IgD-negative memory B cell (primary cell): ENCODE data around the gene GALNT18. TPM values are rescaled to one million over a fixed set of nuclear protein-coding genes. Genes with fewer than 3 reads are reported as not detected.

Experiments
- H3K27ac Mint-ChIP-seq, 3 donors: one replicate each; pipeline ENCODE4 v1.8.0; 2020 to 2022; ENCODE audit warnings: mild to moderate bottlenecking in 3 of 3, mixed read lengths in 3 of 3, moderate library complexity in 1 of 3
- H3K27me3 Mint-ChIP-seq: one replicate; pipeline ENCODE4 v1.8.0; 2021; ENCODE audit warnings: mixed read lengths
- H3K36me3 Mint-ChIP-seq: one replicate; pipeline ENCODE4 v1.8.0; 2020; ENCODE audit warnings: mild to moderate bottlenecking, mixed read lengths
- H3K4me1 Mint-ChIP-seq, 3 donors: one replicate each; pipeline ENCODE4 v1.8.0; 2020 to 2022; ENCODE audit warnings: mixed read lengths in 3 of 3, mild to moderate bottlenecking in 1 of 3
- H3K4me3 Mint-ChIP-seq, 4 donors: one replicate each; pipeline ENCODE4 v1.8.0; 2020 to 2022; ENCODE audit warnings: mild to moderate bottlenecking in 4 of 4, mixed read lengths in 4 of 4, moderate library complexity in 3 of 4
- H3K9me3 Mint-ChIP-seq, 3 donors: one replicate each; pipeline ENCODE4 v1.8.0; 2020 to 2021; ENCODE audit warnings: mixed read lengths in 3 of 3, mild to moderate bottlenecking in 1 of 3
- polyA plus RNA-seq: library from polyadenylated mRNA; unstranded; fragments of 300-500 nt; fragmentation: Illumina TruSeq; gene quantifications from one replicate; pipeline ENCODE4 v1.2.3, GENCODE V29; 2021

Gene GALNT18
- polyA plus RNA-seq, 1 donor from 2014 or later, result not detected

GRCh38 chr11:11261629-11262028 is 360.2 kb downstream of the GALNT18 start:
- peaks cover 2% of the 10 kb centered on the region for H3K36me3 Mint-ChIP-seq
- H3K27me3 Mint-ChIP-seq, result no peaks in the 10 kb centered on the region
- peak overlapping the region; percentile 9 to 94 (median 80) for H3K4me3 Mint-ChIP-seq
- H3K4me1 Mint-ChIP-seq, result peaks cover 15 to 43% (median 39%) of the 10 kb centered on the region in 3 donors
- no peaks in the 10 kb centered on the region for H3K9me3 Mint-ChIP-seq
- peak overlapping the region in 2 of 3 donors; percentile 70 to 81 for H3K27ac Mint-ChIP-seq

DNA sequence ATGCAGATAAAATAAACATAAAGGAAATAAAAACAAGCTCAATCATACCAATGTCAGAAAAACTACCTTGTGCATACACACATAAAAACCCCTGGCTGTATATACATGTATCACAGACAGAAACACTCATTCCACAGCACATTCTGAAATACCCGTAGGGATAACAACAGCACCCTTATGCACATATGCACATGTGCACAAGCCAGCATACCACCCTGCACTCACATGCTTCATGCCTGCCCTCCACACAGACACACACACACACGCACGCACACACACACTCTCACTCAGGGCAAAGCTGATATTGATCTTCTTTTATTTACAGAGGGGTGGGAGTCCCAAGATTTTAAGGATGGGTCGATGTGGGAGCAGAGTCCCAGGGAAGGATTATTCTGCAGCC is 360.9 kb downstream of the GALNT18 start:
- Mint-ChIP-seq H3K9me3 (no peaks in the 10 kb centered on the region), H3K27me3 (no peaks in the 10 kb centered on the region), H3K27ac (peak overlapping the region in 2 of 3 donors; percentile 13 to 70), H3K36me3 (peaks cover 2% of the 10 kb centered on the region), H3K4me1 (peaks cover 15 to 41% (median 37%) of the 10 kb centered on the region in 3 donors), H3K4me3 (peak overlapping the region in 3 of 4 donors; percentile 71 to 94 (median 90))

DNA sequence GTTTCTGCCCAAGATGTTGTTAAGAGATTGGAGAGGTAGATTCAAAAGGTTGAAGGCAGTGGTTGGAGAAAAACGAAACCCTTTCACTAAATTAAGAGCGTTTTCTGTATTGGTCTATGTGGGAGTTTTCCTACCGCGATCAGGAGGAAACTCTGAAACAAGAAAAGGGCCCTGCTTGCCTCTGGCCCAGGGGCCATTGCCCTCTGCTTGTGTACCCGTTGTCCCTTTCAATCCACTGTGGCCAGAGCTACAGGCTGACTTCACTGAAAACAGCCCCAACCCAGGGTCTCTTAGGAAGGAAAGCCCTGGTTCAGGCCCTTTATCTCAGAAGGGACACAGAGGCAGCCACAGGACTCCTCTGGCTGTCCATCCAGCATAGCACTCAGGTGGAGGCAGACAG is 367.8 kb downstream of the GALNT18 start:
- Mint-ChIP-seq H3K27ac (peak overlapping the region in 1 of 3 donors; percentile 63), H3K4me3 (no peak overlapping the region), H3K9me3 (no peaks in the 10 kb centered on the region), H3K4me1 (peaks cover 0 to 28% (median 25%) of the 10 kb centered on the region in 3 donors), H3K27me3 (peaks cover 5% of the 10 kb centered on the region), H3K36me3 (no peaks in the 10 kb centered on the region)

GRCh38 chr11:11253497-11253896 is 368.3 kb downstream of the GALNT18 start:
- Mint-ChIP-seq H3K27ac (peak overlapping the region in 1 of 3 donors; percentile 1), H3K4me1 (peaks cover 0 to 28% (median 25%) of the 10 kb centered on the region in 3 donors), H3K9me3 (no peaks in the 10 kb centered on the region)

DNA sequence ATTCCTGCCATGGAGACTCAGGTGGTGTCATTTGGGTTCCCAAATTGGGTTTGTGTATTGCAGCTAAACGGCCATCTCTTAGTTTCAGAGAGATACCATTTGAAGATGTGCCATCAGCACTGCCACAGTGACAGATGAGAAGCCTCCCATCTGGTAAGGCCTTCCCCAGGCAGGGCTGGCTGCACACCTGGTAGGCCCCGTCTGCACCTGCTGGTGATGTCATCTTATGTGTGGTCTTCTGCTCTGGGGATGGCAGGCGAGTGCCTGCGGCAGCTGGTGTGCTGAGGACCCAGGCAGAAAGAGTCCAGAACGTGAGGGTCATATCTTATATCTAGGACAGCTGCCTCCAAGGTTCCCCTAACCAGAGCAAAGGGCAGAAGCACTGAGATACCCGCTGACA is 369.4 kb downstream of the GALNT18 start:
- no peaks in the 10 kb centered on the region for H3K9me3 Mint-ChIP-seq
- peak overlapping the region in 1 of 3 donors; percentile 65 for H3K27ac Mint-ChIP-seq
- no peak overlapping the region for H3K4me3 Mint-ChIP-seq
- peaks cover 5% of the 10 kb centered on the region for H3K27me3 Mint-ChIP-seq
- H3K4me1 Mint-ChIP-seq, result peaks cover 5 to 28% (median 22%) of the 10 kb centered on the region in 3 donors
- no peaks in the 10 kb centered on the region for H3K36me3 Mint-ChIP-seq

More at GRCh38 chr11:11253497-11253896, 368.3 kb downstream of the GALNT18 start:
- H3K36me3 Mint-ChIP-seq, result no peaks in the 10 kb centered on the region
- H3K4me3 Mint-ChIP-seq, result no peak overlapping the region
- H3K27me3 Mint-ChIP-seq, result peaks cover 5% of the 10 kb centered on the region

DNA sequence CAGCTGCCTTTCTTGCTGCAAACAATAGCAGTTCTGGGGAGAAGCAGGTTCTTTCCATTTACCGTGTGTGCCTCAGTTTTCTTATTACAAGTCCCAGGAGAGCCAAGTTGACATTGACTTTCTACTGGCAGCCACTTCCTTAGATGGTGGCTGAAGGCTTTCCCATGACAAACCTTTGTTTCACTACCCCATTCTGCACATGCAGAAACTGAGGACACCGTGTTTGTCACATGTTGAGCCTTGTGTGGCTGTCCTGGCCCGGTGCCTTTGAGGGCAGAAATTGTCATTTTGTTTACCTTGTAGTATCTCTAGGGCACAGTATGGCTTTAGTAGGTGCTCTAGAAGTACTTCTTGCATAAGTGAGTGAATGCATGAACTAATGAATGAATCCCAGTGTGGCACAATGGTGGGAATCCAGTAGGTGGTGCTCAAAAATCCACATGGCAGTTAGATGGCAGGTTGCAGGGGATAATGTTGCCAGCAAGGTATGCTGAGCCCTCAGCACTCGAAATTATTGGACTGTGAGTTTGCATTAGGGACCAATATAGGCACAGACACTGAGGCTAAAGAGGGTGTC is 370.3 kb downstream of the GALNT18 start:
- H3K27me3 Mint-ChIP-seq, result peaks cover 5% of the 10 kb centered on the region
- H3K36me3 Mint-ChIP-seq, result no peaks in the 10 kb centered on the region
- no peak overlapping the region for H3K27ac Mint-ChIP-seq
- H3K9me3 Mint-ChIP-seq, result no peaks in the 10 kb centered on the region
- H3K4me3 Mint-ChIP-seq, result peak overlapping the region in 1 of 4 donors; percentile 47
- H3K4me1 Mint-ChIP-seq, result peaks cover 9 to 28% (median 24%) of the 10 kb centered on the region in 3 donors

- Mint-ChIP-seq H3K36me3 (no peaks in the 10 kb centered on the region), H3K27me3 (peaks cover 5% of the 10 kb centered on the region), H3K9me3 (no peaks in the 10 kb centered on the region), H3K27ac (no peak overlapping the region), H3K4me3 (no peak overlapping the region), H3K4me1 (peaks cover 9 to 27% (median 24%) of the 10 kb centered on the region in 3 donors)
Measured at GRCh38 chr11:11250470-11250869, 371.3 kb downstream of the GALNT18 start.

DNA sequence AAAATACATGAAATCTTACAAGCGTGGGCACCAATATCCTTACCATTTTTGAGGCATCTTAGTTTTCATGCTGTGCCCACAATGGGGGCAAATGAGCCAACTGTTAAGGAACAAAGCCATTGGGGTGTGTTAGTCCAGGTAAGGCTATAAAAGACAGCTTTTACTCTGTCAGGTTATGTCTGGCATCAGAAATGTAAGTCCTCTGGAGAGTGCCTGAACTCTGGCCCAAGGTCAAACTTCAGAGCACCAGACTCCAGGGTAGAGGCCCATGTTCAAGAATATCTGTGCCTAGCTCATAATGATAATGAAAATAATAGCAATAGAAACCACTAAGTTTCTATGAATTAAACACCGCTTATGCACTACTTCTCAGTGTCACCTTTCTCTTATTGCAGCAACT is 374.2 kb downstream of the GALNT18 start:
- Mint-ChIP-seq H3K27me3 (peaks cover 5% of the 10 kb centered on the region), H3K9me3 (no peaks in the 10 kb centered on the region), H3K27ac (peak overlapping the region in 1 of 3 donors; percentile 21), H3K4me3 (no peak overlapping the region), H3K36me3 (no peaks in the 10 kb centered on the region), H3K4me1 (peaks cover 28 to 38% (median 28%) of the 10 kb centered on the region in 3 donors)

DNA sequence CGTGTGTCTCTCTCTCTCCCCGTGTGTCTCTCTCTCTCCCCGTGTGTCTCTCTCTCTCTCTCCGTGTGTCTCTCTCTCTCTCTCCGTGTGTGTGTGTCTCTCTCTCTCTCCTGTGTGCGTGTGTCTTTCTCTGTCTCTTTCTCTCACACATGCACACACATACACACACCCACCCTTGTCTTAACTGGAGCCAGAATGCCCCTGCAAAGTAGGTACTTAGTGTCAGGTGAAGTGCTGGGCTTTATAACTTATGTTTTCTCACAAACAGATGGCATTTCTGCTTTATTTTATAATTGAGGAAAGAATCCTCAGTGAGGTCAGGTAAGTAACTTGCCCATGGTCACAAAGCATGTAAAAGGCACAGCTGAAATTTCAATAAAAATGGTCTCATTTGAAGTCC is 374.7 kb downstream of the GALNT18 start:
- H3K4me1 Mint-ChIP-seq, result peaks cover 29 to 38% (median 30%) of the 10 kb centered on the region in 3 donors
- H3K9me3 Mint-ChIP-seq, result no peaks in the 10 kb centered on the region
- H3K27me3 Mint-ChIP-seq, result peaks cover 3% of the 10 kb centered on the region
- peak overlapping the region in 1 of 3 donors; percentile 91 for H3K27ac Mint-ChIP-seq
- H3K4me3 Mint-ChIP-seq, result no peak overlapping the region
- H3K36me3 Mint-ChIP-seq, result no peaks in the 10 kb centered on the region

DNA sequence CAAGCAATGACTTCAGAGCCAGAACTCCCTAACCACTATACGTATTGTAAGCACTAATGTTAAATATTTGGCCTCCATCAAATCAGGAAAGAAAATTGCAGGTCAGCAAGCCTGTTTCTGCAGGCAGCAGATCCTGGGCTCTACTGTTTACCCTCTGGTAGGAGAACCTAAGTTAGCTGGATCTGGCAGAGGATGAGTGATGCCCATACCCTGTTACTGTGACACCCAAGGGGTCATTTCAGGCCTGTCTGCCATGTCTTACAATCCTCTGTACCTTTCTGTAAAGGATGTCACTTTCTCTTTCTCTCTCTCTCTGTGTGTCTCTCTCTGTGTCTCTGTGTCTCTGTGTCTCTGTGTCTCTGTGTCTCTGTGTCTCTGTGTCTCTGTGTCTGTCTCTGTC is 375.6 kb downstream of the GALNT18 start:
- Mint-ChIP-seq H3K36me3 (no peaks in the 10 kb centered on the region), H3K4me3 (no peak overlapping the region), H3K9me3 (no peaks in the 10 kb centered on the region), H3K27me3 (no peaks in the 10 kb centered on the region), H3K27ac (no peak overlapping the region), H3K4me1 (peaks cover 28 to 36% (median 32%) of the 10 kb centered on the region in 3 donors)

GRCh38 chr11:11245453-11245852 is 376.4 kb downstream of the GALNT18 start:
- no peaks in the 10 kb centered on the region for H3K36me3 Mint-ChIP-seq
- H3K4me3 Mint-ChIP-seq, result no peak overlapping the region
- H3K27ac Mint-ChIP-seq, result no peak overlapping the region
- H3K4me1 Mint-ChIP-seq, result peaks cover 24 to 32% (median 31%) of the 10 kb centered on the region in 3 donors
- no peaks in the 10 kb centered on the region for H3K9me3 Mint-ChIP-seq
- no peaks in the 10 kb centered on the region for H3K27me3 Mint-ChIP-seq

DNA sequence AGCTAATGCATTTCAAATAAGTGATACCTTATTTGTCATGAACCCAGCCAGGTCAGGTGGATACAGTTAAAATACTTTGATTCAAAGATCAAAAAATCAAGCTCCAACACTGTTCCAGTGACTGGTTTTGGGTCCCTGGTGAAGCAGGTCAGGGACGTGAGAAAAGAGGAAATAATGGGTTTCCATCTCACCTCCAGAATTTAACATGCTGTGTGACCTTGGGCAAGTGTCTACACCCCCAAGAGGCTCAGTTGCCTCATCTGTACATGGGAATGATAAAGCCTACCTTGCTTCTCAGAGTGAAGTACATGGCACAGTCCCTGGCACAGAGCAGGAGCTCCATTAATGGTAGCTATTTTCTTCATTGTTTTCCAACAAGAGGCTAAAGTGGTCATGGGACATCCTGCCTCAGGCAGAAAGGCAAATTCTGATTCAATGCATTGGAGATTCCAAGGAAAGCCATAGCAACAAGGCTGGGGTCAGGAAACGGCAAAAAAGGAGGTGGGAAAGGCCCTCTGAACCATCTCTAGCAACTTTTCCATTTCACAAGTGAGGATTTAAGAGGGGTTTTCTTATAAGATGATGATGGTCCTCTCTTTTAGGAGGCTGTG is 377.2 kb downstream of the GALNT18 start:
- H3K9me3 Mint-ChIP-seq, result no peaks in the 10 kb centered on the region
- peak overlapping the region; percentile 96 to 99 (median 99) for H3K27ac Mint-ChIP-seq
- no peaks in the 10 kb centered on the region for H3K36me3 Mint-ChIP-seq
- no peaks in the 10 kb centered on the region for H3K27me3 Mint-ChIP-seq
- H3K4me1 Mint-ChIP-seq, result peaks cover 24 to 32% (median 31%) of the 10 kb centered on the region in 3 donors
- H3K4me3 Mint-ChIP-seq, result peak overlapping the region in 2 of 4 donors; percentile 38 to 86

DNA sequence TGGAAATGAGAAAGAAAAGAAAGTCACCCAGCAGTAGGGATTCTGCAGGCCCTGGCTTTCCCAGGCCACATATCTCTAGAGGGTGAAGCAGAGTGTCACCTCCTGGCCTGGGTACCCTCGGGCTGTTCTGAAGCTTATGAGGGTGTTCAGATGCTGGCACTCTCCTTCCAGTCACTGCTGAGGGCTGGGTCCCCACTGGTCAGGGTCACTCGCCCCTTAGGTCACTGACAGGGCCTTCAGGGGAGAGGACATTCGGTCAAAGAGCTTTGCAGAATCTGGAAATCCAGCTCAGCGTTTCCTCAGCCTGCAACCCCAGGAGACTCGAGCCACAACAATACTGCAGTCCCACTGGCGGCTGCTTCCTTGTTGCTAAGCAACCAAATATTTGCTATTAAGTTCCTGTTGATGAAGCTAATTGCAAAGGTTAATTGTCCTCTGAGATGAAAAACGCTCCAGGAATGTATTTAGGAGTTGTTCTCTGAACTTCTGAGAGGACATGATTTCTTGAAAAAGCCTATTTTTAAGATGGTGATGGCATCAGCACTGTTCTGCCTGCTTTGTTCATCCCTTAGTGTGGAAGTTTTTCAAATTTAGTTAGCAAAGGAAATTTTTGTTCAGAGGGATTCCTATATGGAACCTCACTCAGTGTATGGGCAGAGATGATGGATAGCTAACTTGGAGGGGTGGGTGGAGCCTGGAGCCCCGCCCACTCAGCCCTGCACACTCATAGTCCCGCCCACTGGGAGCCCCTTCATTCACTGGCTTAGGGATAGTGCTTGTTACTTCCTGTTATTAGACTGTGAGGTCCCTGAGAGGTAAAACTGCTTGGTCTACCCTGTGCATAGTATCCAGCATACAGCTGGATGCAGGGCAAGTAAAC is 378.0 kb downstream of the GALNT18 start:
- peaks cover 24 to 32% (median 31%) of the 10 kb centered on the region in 3 donors for H3K4me1 Mint-ChIP-seq
- no peaks in the 10 kb centered on the region for H3K9me3 Mint-ChIP-seq
- no peaks in the 10 kb centered on the region for H3K36me3 Mint-ChIP-seq
- peak overlapping the region; percentile 96 to 99 (median 99) for H3K27ac Mint-ChIP-seq
- peak overlapping the region in 3 of 4 donors; percentile 68 to 86 (median 84) for H3K4me3 Mint-ChIP-seq
- no peaks in the 10 kb centered on the region for H3K27me3 Mint-ChIP-seq

- Mint-ChIP-seq H3K27me3 (no peaks in the 10 kb centered on the region), H3K9me3 (no peaks in the 10 kb centered on the region), H3K4me1 (peaks cover 24 to 32% (median 31%) of the 10 kb centered on the region in 3 donors), H3K4me3 (peak overlapping the region in 1 of 4 donors; percentile 86), H3K27ac (peak overlapping the region in 2 of 3 donors; percentile 76 to 99), H3K36me3 (no peaks in the 10 kb centered on the region)
Measured at GRCh38 chr11:11243209-11243589, 378.6 kb downstream of the GALNT18 start.

DNA sequence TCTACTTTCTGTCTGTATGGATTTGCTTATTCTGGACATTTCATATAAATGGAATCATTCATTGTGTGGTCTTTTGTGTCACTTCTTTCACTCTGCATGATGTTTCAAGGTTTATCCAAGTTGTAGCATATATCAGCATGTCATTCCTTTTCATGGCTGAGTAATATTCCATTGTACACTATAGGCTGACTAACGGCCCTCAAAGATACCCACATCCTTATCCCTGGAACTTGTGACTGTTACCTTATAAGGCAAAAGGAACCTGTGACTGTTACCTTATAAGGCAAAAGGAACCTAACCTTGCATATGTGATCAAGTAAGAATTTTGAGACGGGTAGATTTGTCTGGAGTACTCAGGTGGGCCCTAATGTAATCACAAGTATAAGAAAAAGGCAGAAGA is 380.5 kb downstream of the GALNT18 start:
- Mint-ChIP-seq H3K27ac (no peak overlapping the region), H3K4me3 (no peak overlapping the region), H3K9me3 (no peaks in the 10 kb centered on the region), H3K27me3 (no peaks in the 10 kb centered on the region), H3K4me1 (peaks cover 23 to 31% (median 23%) of the 10 kb centered on the region in 3 donors), H3K36me3 (no peaks in the 10 kb centered on the region)
